GM18505 (cell line): ENCODE data around the gene UTP20.

ENCODE experiments used
- ATAC-seq: cut with Tn5 transposase; IDR thresholded peaks from one replicate; pipeline ENCODE4 v1.9.1; 2021; ENCODE audit not compliant: unreplicated experiment
- POLR2A ChIP-seq: IDR thresholded peaks from 4 replicates; pipeline ENCODE4 v1.6.1; 2011; ENCODE audit warnings: borderline replicate concordance; ENCODE audit not compliant: insufficient read depth, insufficient read length; ENCODE audit errors: extremely low read depth

The UTP20 gene

DNA sequence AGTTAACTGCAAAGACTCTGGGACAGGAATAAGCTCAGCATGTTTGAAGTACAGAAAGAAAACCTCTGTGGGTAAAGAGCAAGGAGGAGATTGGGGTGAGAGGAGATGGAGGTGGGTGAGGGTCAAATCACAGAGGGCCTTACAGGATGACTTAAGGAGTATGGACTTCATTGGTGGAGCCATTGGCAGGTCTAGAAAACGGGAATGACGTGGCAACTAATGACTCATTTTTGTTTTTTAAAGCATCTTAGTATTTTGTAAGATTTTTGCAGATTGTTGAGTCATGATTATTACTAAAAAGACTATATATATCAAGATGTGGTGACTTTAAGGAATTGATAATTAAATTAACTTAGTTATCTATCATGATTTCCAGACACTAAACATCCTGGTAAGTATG lies 18.5 kb downstream of the UTP20 start:
- ATAC-seq, result no peak
- TF ChIP-seq POLR2A, result no peak

DNA sequence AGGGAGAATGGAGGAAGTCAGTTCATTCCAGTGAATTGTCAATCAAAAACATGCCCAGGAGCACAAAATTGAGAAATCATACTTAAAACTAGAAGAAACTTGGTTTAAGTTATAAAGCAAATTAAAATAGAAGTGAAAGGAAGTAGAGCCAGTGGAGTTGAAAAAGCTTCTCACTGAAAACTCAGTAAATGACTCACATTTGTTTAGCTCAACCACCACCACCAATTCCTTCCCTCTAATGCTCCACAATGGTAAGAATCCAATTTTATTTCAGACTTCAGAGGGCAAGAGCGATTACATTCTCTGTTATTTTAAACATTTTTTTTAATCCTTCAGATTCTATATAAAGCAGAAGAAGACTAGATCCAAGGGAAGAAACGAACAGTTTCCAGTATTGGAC lies 19.4 kb downstream of the UTP20 start:
- no peak for TF ChIP-seq POLR2A
- ATAC-seq, result no peak

DNA sequence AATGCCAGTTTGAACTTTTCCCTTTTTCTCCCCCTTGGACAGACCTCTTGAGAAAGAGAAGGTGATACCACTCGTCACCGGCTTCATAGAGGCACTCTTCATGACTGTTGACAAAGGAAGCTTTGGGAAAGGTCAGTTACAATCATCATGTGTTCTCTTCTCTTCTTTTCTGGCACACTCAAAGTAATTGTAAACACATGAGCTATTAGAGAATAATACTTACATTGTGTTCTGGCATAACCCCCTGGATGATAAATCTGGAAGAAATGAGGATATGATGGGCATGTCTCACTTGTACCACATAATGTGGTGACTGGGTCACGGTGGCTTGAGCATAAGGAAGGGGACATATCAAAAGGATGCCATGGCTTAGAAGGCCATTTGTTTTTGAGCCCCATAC lies 20.0 kb downstream of the UTP20 start:
- ATAC-seq, result no peak
- TF ChIP-seq POLR2A, result no peak

DNA sequence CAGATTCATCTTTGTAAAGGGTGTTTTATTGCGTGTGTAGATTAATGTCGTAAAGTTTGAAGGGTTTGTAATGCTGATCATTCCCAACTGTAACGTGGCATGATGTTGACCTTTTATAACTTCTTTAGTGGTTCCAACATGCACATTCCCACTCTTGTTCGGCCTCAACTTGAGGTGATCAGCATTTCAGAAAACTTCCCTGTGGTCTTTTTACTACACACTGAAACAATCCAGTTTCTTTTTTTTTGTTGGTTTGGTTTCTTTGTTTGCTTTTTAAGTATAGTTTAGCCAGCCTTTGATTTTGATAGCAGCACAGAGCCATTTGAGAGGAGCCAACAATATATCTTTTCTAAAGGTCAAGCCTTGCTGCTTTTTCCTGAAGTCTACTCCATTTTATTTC lies 22.8 kb downstream of the UTP20 start:
- ATAC-seq, result no peak
- no peak for TF ChIP-seq POLR2A

DNA sequence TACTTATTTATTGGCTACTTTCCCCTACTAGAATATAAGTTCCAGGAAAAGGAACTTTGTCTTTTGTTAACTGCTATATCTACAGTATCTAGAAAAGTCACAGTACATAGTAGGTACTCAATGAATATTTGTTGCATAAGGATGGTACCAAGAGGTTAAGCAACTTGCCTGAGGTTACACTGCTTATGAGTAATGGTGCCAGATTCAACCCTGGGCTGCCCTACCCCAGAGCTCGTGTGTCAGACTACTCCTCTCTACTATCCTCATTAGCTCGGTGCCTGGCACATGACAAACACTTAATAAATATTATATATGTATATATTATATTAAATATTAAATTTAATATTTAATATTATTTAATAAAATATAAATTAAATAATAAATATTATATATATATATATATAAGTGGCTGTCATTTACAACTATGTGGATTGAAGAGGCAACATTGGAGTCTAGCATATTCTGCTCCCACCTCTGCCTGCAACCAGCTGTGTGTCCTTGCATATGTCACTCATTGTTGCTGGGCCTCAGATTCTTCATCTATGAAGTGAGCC lies 25.4 kb downstream of the UTP20 start:
- no peak for ATAC-seq
- TF ChIP-seq POLR2A, result no peak

DNA sequence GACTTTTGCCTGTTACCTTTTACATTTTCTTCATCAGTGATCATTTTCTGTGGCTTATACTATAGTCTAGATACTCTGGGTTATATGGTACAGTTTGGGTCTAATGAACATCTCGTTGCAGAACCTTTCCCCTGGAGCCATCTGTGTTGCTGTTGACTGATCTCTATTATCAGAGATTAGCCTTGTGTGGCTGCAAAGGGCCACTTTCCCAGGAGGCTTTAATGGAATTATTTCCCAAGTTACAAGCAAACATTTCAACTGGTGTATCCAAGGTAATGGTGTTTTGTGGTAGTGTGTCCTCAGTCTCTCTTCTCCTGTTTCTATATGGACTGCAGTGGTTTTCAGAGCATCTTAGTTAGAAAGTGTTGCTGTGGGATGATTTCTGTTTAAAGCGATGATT lies 25.9 kb downstream of the UTP20 start:
- ATAC-seq, result no peak
- TF ChIP-seq POLR2A, result no peak

DNA sequence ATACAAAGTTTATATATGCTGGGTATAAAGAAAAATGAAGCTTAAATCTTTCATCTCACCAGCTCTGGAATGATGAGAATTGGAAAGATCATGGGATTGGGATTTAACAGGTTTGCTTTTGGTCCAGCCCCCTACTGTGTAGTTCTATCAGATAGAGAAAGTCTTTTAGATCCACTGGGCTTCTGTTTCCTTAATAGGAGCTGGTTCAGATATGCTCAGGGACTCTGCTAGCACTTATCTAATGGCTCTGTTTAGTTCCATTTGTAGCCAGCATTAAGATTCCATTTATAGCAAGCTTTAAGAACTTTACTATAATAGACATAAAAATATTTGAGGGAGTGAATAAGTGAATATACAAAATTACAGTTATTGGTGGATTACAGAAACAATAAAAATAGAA lies 42.6 kb downstream of the UTP20 start:
- TF ChIP-seq POLR2A, result no peak
- no peak for ATAC-seq

DNA sequence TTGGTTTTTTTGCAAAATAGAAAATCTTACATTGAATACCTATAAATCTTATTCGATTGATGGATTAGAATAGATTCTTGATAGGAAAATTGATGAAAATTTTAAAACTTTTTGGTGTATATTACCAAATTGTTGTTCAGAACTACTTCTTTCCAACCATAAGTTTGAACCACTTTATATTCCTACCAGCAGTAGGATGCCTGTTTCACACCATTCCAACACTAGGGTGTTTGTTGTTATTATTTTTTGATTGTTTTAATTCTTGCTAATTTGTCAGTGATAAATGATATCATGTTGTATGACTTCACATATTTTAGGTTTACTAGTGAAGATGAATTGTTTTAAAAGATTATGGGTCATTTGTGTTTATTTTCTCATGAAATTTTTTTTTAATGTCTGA lies 43.4 kb downstream of the UTP20 start:
- no peak for TF ChIP-seq POLR2A
- ATAC-seq, result no peak

DNA sequence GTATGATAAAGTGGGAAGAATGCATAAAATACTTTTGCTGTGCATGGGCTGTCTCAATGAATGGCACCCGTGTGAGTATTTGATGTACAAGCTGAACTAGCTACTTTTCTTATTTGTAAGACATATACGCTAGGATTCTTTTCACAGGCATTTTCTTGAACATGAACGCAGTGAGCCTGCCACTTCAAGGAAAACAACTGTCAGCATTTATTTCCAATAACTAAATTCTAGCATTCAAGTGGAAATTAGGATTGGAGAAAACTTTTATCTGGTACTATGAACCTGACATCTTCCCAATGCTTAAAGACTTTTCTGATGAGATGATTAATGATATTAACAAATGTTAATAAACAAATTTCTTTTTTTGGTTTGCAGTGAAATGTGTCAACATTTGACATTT lies 45.7 kb downstream of the UTP20 start:
- TF ChIP-seq POLR2A, result no peak
- ATAC-seq, result no peak

DNA sequence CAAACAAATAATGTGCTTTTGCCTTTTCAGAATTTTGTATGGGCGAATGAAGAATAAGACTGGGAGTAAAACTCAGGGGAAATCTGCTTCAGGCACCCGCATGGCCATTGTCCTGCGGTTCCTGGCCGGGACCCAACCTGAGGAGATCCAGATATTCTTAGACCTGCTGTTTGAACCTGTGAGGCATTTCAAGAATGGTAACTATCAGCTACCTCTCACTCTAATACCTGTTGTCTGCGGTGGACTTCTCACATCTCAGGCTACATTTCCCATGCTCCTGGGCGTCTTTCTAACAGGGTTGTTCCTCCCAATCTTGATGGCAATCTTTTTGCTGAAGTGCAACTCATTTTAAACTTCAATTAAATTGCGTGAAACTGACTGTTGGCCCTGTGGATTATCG lies 47.1 kb downstream of the UTP20 start:
- no peak for ATAC-seq
- TF ChIP-seq POLR2A, result no peak

DNA sequence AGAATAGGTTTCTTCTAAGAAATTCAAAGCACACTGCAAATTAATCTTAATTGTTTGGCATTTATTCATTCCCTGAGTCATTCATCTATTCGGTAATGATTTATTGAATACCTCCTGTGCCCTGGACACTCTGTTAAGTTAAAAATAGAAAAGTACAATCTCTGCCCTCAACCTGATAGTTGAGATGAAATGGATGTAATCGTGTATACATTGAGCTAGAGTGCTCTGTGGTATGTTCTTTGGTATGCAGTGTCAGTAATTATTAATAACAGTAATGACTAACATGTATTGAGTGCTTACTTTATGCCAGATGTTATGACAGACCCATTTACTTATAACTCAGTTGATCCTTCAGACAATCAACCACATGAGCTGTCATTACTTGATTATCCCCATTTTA lies 47.6 kb downstream of the UTP20 start:
- no peak for TF ChIP-seq POLR2A
- no peak for ATAC-seq

DNA sequence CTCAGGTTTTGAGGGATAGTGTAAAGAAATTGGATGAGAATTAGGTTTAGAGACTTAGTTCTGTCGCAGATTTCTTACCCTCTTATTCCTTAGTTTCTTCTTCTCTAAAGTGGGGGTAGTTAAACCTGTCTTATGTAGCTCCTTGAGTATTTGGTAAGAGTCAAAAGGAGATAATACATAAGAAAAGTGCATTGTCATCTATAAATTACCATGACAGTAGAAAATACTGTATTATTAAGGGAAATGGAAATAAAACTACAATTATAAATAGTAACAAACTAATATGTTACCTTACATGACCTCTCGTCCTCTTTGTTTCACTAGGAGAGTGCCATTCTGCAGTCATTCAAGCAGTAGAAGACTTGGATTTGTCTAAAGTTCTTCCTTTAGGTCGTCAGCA lies 49.0 kb downstream of the UTP20 start:
- TF ChIP-seq POLR2A, result no peak

DNA sequence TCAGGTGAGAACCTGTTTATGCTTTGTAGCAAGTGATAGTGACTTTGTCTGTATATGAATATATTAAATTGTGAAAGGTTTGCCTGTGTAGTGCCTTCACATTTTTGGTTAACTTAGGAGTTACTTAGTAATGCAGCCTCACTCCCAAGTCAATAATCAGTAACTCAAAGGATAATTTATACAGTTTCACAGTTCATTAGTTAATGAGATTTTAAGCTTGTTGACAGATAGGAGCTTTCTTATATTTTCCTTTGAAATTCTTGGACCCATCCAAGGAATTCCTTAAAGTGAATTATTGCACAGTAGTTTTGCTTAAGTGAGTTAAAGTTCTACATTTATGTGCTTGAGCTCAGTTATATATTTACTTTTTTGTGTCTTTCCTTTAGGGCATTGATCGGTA lies 50.7 kb downstream of the UTP20 start:
- TF ChIP-seq POLR2A, result no peak
- ATAC-seq, result no peak

More for the DNA sequence above, 49.0 kb downstream of the UTP20 start:
- no peak for ATAC-seq

DNA sequence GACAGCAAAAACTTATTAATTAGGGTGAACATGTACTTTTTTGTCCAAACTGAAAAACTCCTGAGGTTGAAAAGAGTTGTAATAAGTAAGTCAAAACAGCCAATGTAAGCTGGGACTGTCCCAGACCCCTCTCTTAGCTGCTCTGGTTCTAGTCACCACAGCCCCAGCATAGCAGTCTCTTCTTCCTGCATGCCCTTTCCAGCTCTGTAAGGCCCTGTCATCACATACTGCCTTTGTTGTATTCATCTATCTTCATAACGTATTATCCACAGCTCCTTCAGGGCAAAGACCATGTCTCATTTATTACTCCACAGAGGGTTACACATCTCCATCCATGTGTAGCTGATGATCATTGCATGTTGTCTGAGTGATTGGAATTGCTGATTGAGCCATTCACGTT lies 56.5 kb downstream of the UTP20 start:
- TF ChIP-seq POLR2A, result no peak
- no peak for ATAC-seq

DNA sequence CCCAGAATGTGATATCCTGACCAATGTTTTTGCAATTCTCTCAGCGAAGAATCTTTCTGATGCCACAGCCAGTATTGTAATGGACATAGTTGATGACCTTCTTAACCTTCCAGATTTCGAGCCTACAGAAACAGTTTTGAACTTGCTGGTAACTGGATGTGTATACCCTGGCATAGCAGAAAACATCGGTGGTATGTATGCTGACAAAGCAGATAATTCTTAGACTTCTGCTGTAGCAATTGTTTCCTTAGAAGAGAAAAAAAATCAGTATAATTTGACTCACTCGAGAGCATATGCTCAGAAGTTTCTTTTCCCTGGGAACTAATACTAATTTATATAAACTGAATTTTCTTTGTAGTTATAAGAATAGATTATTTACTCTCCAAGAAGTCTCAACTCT lies 58.2 kb downstream of the UTP20 start:
- TF ChIP-seq POLR2A, result no peak
- ATAC-seq, result no peak
